Measurements from ENCODE around the gene LRIF1.

- TF ChIP-seq TEAD4 (IDR thresholded peaks at IDR 0.05; ENCODE audit: low read depth, low read length) (no peak), CTCF (IDR thresholded peaks at IDR 0.05; ENCODE audit: control extremely low read depth in 1 of 3, insufficient read depth in 1 of 3, low read depth in 1 of 3, low read length in 3 of 3) (no peak), PHF8 (conservative IDR thresholded peaks at IDR 0.05; ENCODE audit: low read depth, low read length) (no peak), BCL11A (IDR thresholded peaks at IDR 0.05; ENCODE audit: low read depth in 2 of 2, low read length in 2 of 2) (no peak), ATF3 (IDR thresholded peaks at IDR 0.05; ENCODE audit: insufficient read depth, low read depth, low read length) (no peak), SP1 (IDR thresholded peaks at IDR 0.05; ENCODE audit: low read depth, low read length) (no peak), CEBPB (IDR thresholded peaks at IDR 0.05; ENCODE audit: low read depth, low read length) (no peak), EZH2 (IDR thresholded peaks at IDR 0.05; ENCODE audit: low read depth, low read length, severe bottlenecking) (no peak), CREB1 (IDR thresholded peaks at IDR 0.05) (no peak), BACH1 (IDR thresholded peaks at IDR 0.05; ENCODE audit: low read length) (no peak), JUN (IDR thresholded peaks at IDR 0.05; ENCODE audit: low read depth, low read length) (no peak), EP300 (IDR thresholded peaks at IDR 0.05; ENCODE audit: borderline replicate concordance in 1 of 2, low read depth in 2 of 2, low read length in 2 of 2) (no peak)
Measured at GRCh38 chr1:110956586-110956985, 7.1 kb downstream of the LRIF1 start.
